ENCODE data around the gene SYNCRIP. TPM values are rescaled to one million over a fixed set of nuclear protein-coding genes. Genes with fewer than 3 reads are reported as not detected.
"Not testable (repeated sequence)": the region's sequence is repeated elsewhere in the genome, so short reads cannot be mapped to it uniquely, and the experiment has no call there.

The SYNCRIP gene
- total RNA-seq, 3 donors from 2014 or later: 55.8 to 127 (median 92.7) TPM

DNA sequence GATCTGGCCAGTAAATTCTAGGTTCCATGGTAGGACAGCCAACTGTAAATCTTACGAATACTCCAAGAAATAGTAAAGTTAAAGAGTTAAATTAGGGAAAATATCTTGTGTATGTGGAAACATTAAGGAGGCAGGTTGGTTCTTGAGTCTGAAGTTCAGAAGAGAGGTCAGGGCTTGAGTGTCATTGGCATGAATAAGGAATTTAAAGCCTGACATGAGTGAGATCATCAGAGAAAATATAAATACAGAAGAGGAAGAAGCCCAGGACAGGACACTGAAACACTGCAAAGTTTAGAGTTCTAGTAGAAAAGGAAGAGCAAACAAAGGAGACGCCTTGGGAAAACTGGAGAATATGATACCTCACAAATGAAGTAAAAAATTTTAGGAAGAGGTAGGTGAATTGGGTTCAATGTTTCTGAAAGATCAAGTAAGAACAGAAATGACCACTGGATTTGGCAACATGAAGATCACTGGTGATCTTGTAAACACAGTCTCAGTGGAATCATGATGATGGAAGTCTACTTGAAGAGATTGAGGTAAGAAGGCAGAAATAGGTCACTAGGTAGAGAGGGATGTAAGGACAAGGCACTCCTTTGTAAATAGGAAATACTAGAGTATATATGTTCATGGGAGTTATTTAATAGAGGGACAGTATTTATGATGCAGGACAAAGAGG is 41.6 kb upstream of the SYNCRIP start:
- TF ChIP-seq CTCF (IDR thresholded peaks at IDR 0.05): no peak
- intact Hi-C loops (cut with DNase I, micrococcal nuclease): no loop called here

DNA sequence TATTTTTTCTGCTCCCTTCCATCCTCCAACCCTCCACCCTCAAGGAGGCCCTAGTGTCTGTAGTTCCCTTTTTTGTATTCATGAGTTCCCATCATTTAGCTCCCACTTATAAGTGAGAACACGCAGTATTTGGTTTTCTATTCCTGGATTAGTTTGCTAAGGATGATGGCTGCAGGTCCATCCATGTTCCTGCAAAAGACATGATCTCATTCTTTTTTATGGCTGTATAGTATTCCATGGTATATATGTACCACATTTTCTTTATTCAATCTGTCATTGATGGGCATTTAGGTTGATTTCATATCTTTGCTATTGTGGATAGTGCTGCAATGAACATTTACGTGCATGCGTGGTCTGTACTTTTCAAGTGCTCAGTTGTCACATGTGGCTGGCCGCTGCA is 39.2 kb upstream of the SYNCRIP start:
- DNase-seq; H3K4me3 ChIP-seq; intact Hi-C loops (cut with DNase I, micrococcal nuclease); H3K9me3 ChIP-seq; ATAC-seq; H3K36me3 ChIP-seq (ENCODE audit: low read depth): not testable (repeated sequence)
- peaks cover 11% of the 10 kb centered on the region for H3K4me1 ChIP-seq (ENCODE audit: low read depth)

More for the DNA sequence above, 41.6 kb upstream of the SYNCRIP start:
- no peak for DNase-seq
- H3K9me3 ChIP-seq: no peaks in the 10 kb centered on the region
- ATAC-seq: no peak
- peaks cover 10% of the 10 kb centered on the region for H3K4me1 ChIP-seq (ENCODE audit: low read depth)
- no peak overlapping the region for H3K4me3 ChIP-seq
- H3K36me3 ChIP-seq (ENCODE audit: low read depth): no peaks in the 10 kb centered on the region

- ATAC-seq (no peak), DNase-seq (no peak)
- no peak for TF ChIP-seq CTCF (IDR thresholded peaks at IDR 0.05)
- Histone ChIP-seq H3K4me3 (no peak overlapping the region), H3K36me3 (ENCODE audit: low read depth) (no peaks in the 10 kb centered on the region), H3K9me3 (no peaks in the 10 kb centered on the region), H3K4me1 (ENCODE audit: low read depth) (peaks cover 26% of the 10 kb centered on the region)
- intact Hi-C loops (cut with DNase I, micrococcal nuclease): no loop called here
Observed at GRCh38 chr6:85680388-85680787, 37.7 kb upstream of the SYNCRIP start.

DNA sequence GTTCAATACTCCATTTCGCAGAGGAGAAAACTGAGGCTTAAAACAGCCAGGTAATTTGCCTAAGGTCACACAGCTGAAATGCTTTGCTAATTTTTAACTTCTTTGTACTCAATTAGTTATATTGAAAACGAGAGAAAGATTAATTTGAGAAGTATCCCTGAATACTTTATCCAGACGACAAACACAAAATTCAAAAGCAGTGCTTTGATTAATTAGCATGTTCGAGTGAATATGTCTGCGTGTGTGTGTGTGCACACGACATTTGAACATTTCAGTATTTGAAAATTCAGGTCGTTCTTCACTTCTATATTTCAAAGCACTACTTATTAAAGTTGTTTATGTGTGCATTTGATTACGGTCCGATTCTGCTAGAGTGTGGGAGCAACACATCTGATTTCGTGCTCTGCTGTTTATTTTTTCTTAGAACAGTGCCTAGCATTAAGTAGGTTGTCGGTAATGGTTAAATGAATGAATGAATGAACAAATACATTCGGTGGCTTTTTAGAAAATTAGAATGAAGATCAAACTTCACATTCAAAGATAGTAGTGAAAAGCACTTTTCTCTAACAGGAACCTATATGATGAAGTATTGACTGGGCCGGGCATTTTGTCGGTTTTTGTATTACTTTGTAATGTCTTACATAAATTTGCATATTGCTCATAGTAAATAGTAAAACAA is 36.9 kb upstream of the SYNCRIP start:
- H3K9me3 ChIP-seq: no peaks in the 10 kb centered on the region
- no peaks in the 10 kb centered on the region for H3K36me3 ChIP-seq (ENCODE audit: low read depth)
- intact Hi-C loops (cut with DNase I, micrococcal nuclease): loop anchor here in 1 of 2 donors (5.0 kb wide), 1 partner anchor 37 kb away; the partner anchor contains the start of gene SYNCRIP
- no peak for DNase-seq
- no peak for ATAC-seq
- peaks cover 27% of the 10 kb centered on the region for H3K4me1 ChIP-seq (ENCODE audit: low read depth)
- H3K4me3 ChIP-seq: no peak overlapping the region
- no peak for TF ChIP-seq CTCF (IDR thresholded peaks at IDR 0.05)

GRCh38 chr6:85678602-85679444 is 36.1 kb upstream of the SYNCRIP start:
- intact Hi-C loops (cut with DNase I, micrococcal nuclease): loop anchor here (1.0 to 5.0 kb wide), 2 partner anchors 35 to 37 kb away; partner anchors contain the start of gene SYNCRIP (in 1 of the 2)
- H3K36me3 ChIP-seq (ENCODE audit: low read depth): no peaks in the 10 kb centered on the region

More at GRCh38 chr6:85678602-85679444, 36.1 kb upstream of the SYNCRIP start:
- Histone ChIP-seq H3K4me3 (peak overlapping the region; percentile 74), H3K4me1 (ENCODE audit: low read depth) (peaks cover 27% of the 10 kb centered on the region), H3K9me3 (no peaks in the 10 kb centered on the region)
- DNase-seq (peak; percentile 98), ATAC-seq (peak; percentile 98)
- TF ChIP-seq CTCF (IDR thresholded peaks at IDR 0.05): no peak
